ENCODE results near the gene FOXD3.
"Not testable (repeated sequence)": the region's sequence is repeated elsewhere in the genome, so short reads cannot be mapped to it uniquely, and the experiment has no call there.

The FOXD3 gene

DNA sequence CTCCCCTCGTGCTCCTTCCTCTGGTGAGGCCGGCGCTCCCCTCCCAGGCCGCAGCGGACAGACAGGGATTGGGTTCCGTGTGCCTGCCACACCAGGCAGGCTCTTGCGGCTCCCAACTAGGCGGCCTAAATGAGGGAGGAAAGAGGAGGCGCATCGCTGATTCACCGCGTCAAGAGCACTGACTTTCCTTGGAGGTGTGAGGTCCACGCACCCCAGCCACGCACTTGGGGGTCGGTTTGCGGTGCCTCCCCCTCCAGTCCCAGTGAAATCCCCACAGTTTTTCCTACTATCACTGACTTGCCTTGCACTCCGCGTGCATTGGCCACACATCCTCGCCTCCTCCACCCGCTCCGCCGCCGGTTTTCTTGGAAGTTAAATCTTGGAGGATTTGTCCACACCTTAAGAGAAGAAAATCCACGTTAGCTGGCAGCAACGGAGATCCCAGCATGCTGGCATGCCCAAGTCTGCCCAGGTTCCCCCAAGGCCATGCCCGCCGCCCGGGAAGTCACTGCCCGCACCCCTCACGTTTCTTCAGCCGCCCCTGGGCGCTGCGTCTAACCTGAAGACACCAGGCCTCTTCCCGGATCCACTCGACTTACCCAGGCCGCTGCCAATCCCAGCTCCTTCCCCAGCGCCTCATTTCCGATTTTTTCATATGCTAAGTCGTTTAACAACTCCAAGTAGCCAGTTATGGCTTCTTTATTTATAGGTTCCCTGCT, 1.1 kb upstream of the FOXD3 start:
- no peak for DNase-seq (ENCODE audit: low read depth in 2 of 3, low spot score in 2 of 3)

DNA sequence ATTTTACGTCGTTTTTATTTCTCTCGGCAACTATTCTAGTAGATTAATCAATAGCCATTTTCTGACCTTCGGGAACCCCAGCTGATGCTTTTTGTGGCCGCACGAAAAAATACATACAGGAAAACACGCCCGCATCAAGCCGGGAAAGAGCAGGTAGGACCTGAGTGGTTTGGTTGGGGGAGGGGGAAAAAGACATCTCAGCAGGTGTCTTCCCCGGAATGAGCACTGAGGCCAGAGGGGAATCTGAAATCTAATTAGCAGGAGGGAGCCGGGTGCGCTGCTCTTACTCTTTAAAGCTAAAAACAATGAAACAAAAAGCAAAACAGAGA, 618 bp upstream of the FOXD3 start:
- no peak for DNase-seq (ENCODE audit: low read depth in 2 of 3, low spot score in 2 of 3)

DNA sequence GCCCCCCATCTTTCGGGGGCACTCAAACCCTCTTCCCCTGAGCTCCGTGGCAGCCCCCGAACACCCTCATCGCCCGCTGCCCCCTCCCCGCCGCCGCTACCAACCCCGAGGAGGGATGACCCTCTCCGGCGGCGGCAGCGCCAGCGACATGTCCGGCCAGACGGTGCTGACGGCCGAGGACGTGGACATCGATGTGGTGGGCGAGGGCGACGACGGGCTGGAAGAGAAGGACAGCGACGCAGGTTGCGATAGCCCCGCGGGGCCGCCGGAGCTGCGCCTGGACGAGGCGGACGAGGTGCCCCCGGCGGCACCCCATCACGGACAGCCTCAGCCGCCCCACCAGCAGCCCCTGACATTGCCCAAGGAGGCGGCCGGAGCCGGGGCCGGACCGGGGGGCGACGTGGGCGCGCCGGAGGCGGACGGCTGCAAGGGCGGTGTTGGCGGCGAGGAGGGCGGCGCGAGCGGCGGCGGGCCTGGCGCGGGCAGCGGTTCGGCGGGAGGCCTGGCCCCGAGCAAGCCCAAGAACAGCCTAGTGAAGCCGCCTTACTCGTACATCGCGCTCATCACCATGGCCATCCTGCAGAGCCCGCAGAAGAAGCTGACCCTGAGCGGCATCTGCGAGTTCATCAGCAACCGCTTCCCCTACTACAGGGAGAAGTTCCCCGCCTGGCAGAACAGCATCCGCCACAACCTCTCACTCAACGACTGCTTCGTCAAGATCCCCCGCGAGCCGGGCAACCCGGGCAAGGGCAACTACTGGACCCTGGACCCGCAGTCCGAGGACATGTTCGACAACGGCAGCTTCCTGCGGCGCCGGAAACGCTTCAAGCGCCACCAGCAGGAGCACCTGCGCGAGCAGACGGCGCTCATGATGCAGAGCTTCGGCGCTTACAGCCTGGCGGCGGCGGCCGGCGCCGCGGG, 837 bp downstream of the FOXD3 start:
- DNase-seq (ENCODE audit: low read depth in 2 of 3, low spot score in 2 of 3) = no peak

DNA sequence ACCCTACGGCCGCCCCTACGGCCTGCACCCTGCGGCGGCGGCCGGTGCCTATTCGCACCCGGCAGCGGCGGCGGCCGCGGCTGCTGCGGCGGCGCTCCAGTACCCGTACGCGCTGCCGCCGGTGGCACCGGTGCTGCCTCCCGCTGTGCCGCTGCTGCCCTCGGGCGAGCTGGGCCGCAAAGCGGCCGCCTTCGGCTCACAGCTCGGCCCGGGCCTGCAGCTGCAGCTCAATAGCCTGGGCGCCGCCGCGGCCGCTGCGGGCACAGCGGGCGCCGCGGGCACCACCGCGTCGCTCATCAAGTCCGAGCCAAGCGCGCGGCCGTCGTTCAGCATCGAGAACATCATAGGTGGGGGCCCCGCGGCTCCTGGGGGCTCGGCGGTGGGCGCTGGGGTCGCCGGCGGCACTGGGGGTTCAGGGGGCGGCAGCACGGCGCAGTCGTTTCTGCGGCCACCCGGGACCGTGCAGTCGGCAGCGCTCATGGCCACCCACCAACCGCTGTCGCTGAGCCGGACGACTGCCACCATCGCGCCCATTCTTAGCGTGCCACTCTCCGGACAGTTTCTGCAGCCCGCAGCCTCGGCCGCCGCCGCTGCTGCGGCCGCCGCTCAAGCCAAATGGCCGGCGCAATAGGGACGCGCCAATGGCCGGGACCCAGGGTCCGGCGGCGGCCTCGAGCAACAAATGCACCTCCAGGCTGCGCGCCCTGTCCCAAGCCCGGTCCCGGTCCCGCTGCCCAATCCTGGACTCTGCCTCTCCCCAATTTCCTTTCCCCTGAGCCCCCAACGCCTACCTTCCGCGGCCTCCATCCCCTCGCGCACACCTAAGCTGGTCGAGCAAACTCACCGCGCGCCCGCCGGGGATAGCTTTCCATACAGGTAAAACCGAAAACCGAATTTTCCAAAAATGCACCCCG, 1.8 kb downstream of the FOXD3 start:
- no peak for DNase-seq (ENCODE audit: low read depth in 2 of 3, low spot score in 2 of 3)

GRCh38 chr1:63324779-63325119, 2.4 kb downstream of the FOXD3 start:
- DNase-seq (ENCODE audit: low read depth in 2 of 3, low spot score in 2 of 3) = no peak

DNA sequence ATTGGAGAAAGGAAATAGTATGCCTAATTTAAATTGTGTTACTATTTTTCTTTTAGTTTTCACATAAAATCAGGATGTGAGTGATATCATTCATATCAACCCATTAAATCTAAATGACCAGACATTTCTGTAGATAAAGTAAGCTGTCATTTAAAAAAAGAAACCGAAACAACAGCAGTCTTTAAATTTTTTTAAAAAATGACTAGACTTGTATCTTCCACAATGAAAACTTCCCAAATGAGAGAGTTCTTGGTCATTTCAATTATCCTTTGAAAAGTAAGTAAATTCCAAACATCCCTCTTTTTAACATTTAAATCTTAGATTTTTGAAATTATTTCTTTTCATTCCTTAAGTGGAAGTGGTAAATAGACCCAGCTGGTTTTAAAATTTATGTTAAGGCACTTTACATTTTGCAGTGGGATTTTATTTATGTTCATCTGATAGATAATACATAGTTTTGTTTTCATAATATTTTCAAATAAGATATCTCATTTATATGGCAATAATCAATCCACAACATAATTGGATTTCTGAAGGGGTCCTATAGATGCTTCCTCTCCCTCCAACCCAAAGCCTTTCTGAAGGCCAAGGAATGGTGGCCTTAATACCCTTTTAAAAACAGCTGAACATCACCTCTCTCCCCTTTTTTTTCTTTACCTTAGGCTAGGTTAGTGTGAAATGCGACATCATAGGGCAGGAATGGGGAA, 3.1 kb downstream of the FOXD3 start:
- DNase-seq (ENCODE audit: low read depth in 2 of 3, low spot score in 2 of 3) = no peak

GRCh38 chr1:63326106-63326472, 3.7 kb downstream of the FOXD3 start:
- no peak for DNase-seq (ENCODE audit: low read depth in 2 of 3, low spot score in 2 of 3)

- no peak for DNase-seq (ENCODE audit: low read depth in 2 of 3, low spot score in 2 of 3)
These were observed 4.4 kb downstream of the FOXD3 start for GRCh38 chr1:63326473-63327380.

- DNase-seq (ENCODE audit: low read depth in 2 of 3, low spot score in 2 of 3) = no peak
These were observed 5.2 kb downstream of the FOXD3 start for GRCh38 chr1:63327417-63328054.

- no peak for DNase-seq (ENCODE audit: low read depth in 2 of 3, low spot score in 2 of 3)
These were observed 5.8 kb downstream of the FOXD3 start for GRCh38 chr1:63328122-63328521.

DNA sequence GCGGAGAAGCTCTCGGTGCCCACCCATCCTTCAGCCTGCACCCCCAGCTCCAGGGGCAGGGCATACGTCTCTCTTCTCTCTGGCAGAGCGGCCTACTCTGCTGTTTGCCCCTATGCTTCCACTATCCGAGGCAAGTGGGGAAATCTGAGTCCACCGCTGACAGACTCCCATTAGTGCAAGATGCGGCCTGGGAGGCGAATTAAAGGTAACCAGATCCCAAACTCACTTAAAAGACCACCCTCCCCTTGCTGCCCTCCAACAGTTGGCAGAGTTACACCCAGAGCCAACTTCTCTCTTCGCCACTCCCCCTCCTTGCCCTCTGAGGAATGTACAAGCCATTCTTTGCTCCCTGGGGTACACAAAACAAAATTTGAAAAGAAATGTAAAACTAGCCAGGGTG, 6.4 kb downstream of the FOXD3 start:
- no peak for DNase-seq (ENCODE audit: low read depth in 2 of 3, low spot score in 2 of 3)

- DNase-seq (ENCODE audit: low read depth in 2 of 3, low spot score in 2 of 3) = no peak
These were observed 7.4 kb downstream of the FOXD3 start for GRCh38 chr1:63329621-63330330.

DNA sequence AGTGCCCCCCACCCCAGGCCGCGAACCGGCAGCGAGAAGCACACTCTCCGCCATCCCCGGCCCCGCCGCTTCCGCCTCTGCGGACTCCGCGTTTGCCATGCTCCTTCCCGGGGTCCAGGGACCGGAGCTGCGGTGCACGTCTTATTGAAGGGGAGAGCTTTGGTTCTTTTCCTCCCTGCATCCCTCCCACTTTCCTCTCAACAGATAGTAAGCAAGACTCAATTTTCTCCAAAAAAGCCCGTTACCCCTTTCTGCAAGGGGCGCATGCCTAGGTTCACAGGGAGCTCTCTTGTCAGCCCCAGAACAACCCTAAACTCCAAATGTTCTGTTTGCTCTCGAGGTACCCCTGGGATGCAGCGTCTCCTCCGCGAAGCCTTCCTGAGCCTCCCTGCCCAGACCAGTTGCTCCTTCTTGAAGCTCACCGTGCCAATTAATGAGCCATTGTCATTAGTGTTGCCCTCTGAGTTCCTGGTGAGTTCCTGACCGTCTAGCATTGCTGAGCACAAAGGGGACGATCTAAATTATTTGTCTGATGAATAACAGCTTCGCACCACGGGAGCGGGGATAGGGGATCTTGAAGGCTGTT, 8.1 kb downstream of the FOXD3 start:
- no peak for DNase-seq (ENCODE audit: low read depth in 2 of 3, low spot score in 2 of 3)

GRCh38 chr1:63342402-63342801, 20.0 kb downstream of the FOXD3 start:
- no peak for DNase-seq (ENCODE audit: low read depth in 2 of 3, low spot score in 2 of 3)

GRCh38 chr1:63343922-63344321, 21.6 kb downstream of the FOXD3 start:
- no peak for DNase-seq (ENCODE audit: low read depth in 2 of 3, low spot score in 2 of 3)

- no peak for DNase-seq (ENCODE audit: low read depth in 2 of 3, low spot score in 2 of 3)
These were observed 28.0 kb downstream of the FOXD3 start for GRCh38 chr1:63350320-63350719.

DNA sequence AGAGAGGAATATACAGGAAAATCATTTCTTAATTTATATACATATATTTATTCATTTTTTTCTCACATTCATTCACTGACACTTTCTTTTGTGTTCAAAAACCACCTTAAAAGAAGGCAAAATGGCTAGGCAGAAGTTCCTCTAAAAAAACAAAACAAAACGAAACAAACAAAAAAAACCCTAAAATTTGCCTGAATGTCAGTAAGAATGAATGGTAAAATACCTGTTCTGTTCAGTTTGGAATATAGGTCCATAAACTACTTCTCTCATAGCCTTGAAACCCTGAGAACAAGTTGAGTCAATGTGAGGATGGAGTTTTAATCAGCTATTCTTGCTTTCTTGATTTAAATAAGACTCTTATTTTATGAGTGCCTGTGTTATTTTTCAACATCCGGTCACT, 30.4 kb downstream of the FOXD3 start:
- DNase-seq (ENCODE audit: low read depth in 2 of 3, low spot score in 2 of 3) = no peak

- not testable (repeated sequence) for DNase-seq (ENCODE audit: low read depth in 2 of 3, low spot score in 2 of 3)
These were observed 33.9 kb downstream of the FOXD3 start for GRCh38 chr1:63356234-63356633.

DNA sequence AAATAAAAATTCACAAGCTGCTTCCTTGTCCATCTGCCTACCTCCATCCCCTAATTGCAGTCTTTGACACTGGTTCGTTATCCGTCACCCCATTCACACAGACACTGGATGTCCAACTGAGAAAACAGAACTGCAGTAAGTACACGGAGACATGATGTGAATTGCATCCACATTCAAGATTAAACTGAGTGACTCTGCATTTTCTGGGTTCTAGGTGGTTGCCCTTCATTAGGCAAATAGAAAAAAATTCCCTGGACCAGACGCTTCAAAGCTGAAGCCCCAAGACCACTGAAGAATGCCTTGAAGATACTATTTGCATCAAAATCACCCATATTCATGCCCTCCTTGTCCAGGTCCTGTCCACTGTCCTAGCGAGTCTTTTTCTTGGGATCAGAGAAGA, 37.2 kb downstream of the FOXD3 start:
- no peak for DNase-seq (ENCODE audit: low read depth in 2 of 3, low spot score in 2 of 3)
